GM12891 (cell line): ENCODE measurements around the gene MYO7B.
A peak's percentile ranks its signal among the peaks of the same experiment; 100 is the strongest.

ENCODE experiments used
- PAX5 ChIP-seq: IDR thresholded peaks from 2 replicates; pipeline ENCODE4 v1.6.1; 2011; ENCODE audit warnings: low read length, moderate library complexity, mild to moderate bottlenecking; ENCODE audit not compliant: insufficient read depth, severe bottlenecking
- POLR2A ChIP-seq: IDR thresholded peaks from 2 replicates; pipeline ENCODE4 v1.6.1; 2011; ENCODE audit warnings: low read depth, low read length, control low read depth
- POLR2AphosphoS5 ChIP-seq: IDR thresholded peaks from 2 replicates; pipeline ENCODE4 v1.6.1; 2011; ENCODE audit warnings: low read depth, low read length, control low read depth
- POU2F2 ChIP-seq: IDR thresholded peaks from 2 replicates; pipeline ENCODE4 v1.6.1; 2011; ENCODE audit warnings: low read depth, mild to moderate bottlenecking, control low read depth, low read length, moderate library complexity
- SPI1 ChIP-seq: IDR thresholded peaks from 2 replicates; pipeline ENCODE4 v1.6.1; 2011; ENCODE audit warnings: low read depth, low read length, control low read depth
- TAF1 ChIP-seq: IDR thresholded peaks from 2 replicates; pipeline ENCODE4 v1.6.1; 2011; ENCODE audit warnings: low read depth, low read length, control low read depth

DNA sequence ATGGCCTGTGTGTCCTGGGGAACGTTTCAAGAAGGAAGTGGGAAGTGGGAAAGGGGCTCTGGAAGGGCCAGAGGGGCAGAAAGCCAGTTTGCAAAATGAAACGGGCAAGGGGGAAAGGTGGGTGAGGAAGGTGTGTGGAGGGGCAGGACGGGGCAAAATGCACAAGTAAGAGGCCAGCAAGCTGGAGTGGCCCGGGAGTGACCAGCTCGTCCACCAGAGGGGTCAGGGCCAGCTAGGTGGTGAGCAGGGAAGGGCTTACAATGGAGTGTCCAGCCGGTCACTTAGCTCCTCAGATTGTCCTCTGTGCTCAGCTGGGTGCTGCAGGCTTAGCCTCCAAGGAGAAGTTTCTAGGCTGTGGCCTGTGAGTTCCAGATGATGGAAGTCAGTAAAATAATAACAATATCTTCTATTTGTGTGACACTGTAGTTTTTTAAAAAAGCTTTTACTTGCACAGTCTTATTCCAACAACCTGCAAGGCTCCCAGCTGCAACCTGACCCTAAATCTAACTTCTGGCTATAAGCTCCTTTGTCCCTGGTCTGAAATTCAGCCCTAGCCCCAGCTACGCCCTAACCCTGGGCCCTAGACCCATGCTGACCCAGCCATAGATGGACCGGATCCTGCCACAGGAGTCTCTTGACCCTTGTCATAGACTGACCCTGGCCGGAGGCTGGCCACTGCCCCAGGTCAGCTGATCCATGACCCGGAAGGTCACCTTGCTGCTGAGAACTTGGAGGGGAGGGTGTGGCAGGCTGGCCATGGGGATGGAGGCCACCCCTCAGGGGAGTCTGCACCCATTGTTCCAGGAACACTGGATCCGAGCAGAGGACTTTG, 29.2 kb downstream of the MYO7B start:
- TF ChIP-seq POLR2AphosphoS5: no peak
- TF ChIP-seq POLR2A: no peak
- TF ChIP-seq TAF1: no peak
- TF ChIP-seq POU2F2: no peak
- no peak for TF ChIP-seq PAX5
- 0 out of 2 replicates have a peak, but pooled peaks have one; percentile 21 for TF ChIP-seq SPI1
